Measurements from ENCODE around the gene CLNS1A. TPM values are rescaled to one million over a fixed set of nuclear protein-coding genes. Genes with fewer than 3 reads are reported as not detected.

Gene CLNS1A
- total RNA-seq, 1 experiment from 2014 or later, result 236 TPM

Other genes starting within 250 kb of the CLNS1A start
- 21.9 and 56.0 TPM in 2 replicates for gene PAK1, start 163.7 kb downstream of the CLNS1A start, total RNA-seq (2014; rRNA removed; shearing (Covaris generic))
- gene AQP11, start 47.8 kb downstream of the CLNS1A start, total RNA-seq (2014; rRNA removed; shearing (Covaris generic)), result 0.06 and 0.23 TPM in 2 replicates
- 13.2 and 27.5 TPM in 2 replicates for gene RSF1, start 182.9 kb upstream of the CLNS1A start, total RNA-seq (2014; rRNA removed; shearing (Covaris generic))
- gene AAMDC, start 183.3 kb upstream of the CLNS1A start, total RNA-seq (2014; rRNA removed; shearing (Covaris generic)), result 15.1 and 19.4 TPM in 2 replicates

Data from Daoy (cell line).